Measurements from ENCODE around the gene MAFG. TPM values are rescaled to one million over a fixed set of nuclear protein-coding genes. Genes with fewer than 3 reads are reported as not detected.

MAFG gene
- total and polyA plus RNA-seq, 2 of the 13 experiments (the other 11 are each of a cell fraction or from before 2014, with no cell fraction given) = 14.5 to 20.0 TPM

- TF ChIP-seq ZNF607 (CRISPR knock-in tag; IDR thresholded peaks at IDR 0.05; ENCODE audit: borderline replicate concordance) = no peak
- TF ChIP-seq NFE2L2 (IDR thresholded peaks at IDR 0.05; ENCODE audit: low read length) = no peak
- no peak for TF ChIP-seq ZNF598 (CRISPR knock-in tag; IDR thresholded peaks at IDR 0.05; ENCODE audit: borderline replicate concordance)
- TF ChIP-seq MTERF4 (CRISPR knock-in tag; IDR thresholded peaks at IDR 0.05) = no peak
- no peak for TF ChIP-seq MBNL3 (CRISPR knock-in tag; conservative IDR thresholded peaks at IDR 0.05)
- no peak for TF ChIP-seq ZNF33A (CRISPR knock-in tag; IDR thresholded peaks at IDR 0.05; ENCODE audit: borderline replicate concordance)
- TF ChIP-seq CHD2 (IDR thresholded peaks at IDR 0.05; ENCODE audit: low read depth, low read length) = no peak
- no peak for TF ChIP-seq TCF7 (IDR thresholded peaks at IDR 0.05; ENCODE audit: low read depth)
- no peak for TF ChIP-seq ZNF333 (CRISPR knock-in tag; IDR thresholded peaks at IDR 0.05; ENCODE audit: borderline replicate concordance)
- TF ChIP-seq ZNF652 (CRISPR knock-in tag; IDR thresholded peaks at IDR 0.05; ENCODE audit: borderline replicate concordance, low read depth) = no peak
- TF ChIP-seq MAFK (conservative IDR thresholded peaks at IDR 0.05 in 1 of 2, IDR thresholded peaks at IDR 0.05 in 1 of 2; ENCODE audit: low read length in 2 of 2) = no peak
- TF ChIP-seq SP1 (IDR thresholded peaks at IDR 0.05) = no peak
- TF ChIP-seq SP1 (CRISPR knock-in tag; IDR thresholded peaks at IDR 0.05) = 0 out of 2 replicates have a peak, but pooled peaks have one; percentile 22
- TF ChIP-seq ZNF7 (CRISPR knock-in tag; IDR thresholded peaks at IDR 0.05) = no peak
- no peak for TF ChIP-seq YEATS4 (CRISPR knock-in tag; IDR thresholded peaks at IDR 0.05; ENCODE audit: borderline replicate concordance)
- TF ChIP-seq NR3C1 (CRISPR knock-in tag; IDR thresholded peaks at IDR 0.05) = no peak
- TF ChIP-seq ZGPAT (CRISPR knock-in tag; IDR thresholded peaks at IDR 0.05) = peak; percentile 27; the same call in 1 of the 2 replicates
- peak; percentile 47; the same call in 1 of the 2 replicates for TF ChIP-seq ZBTB46 (CRISPR knock-in tag; IDR thresholded peaks at IDR 0.05; ENCODE audit: borderline replicate concordance)
- no peak for TF ChIP-seq RELA (CRISPR knock-in tag; IDR thresholded peaks at IDR 0.05)
- TF ChIP-seq SATB2 (CRISPR knock-in tag; IDR thresholded peaks at IDR 0.05) = no peak
- TF ChIP-seq TFE3 (CRISPR knock-in tag; IDR thresholded peaks at IDR 0.05) = no peak
- TF ChIP-seq NFIC (IDR thresholded peaks at IDR 0.05; ENCODE audit: low read length) = peak; percentile 29; the same call in 1 of the 2 replicates
- TF ChIP-seq IRX3 (CRISPR knock-in tag; IDR thresholded peaks at IDR 0.05; ENCODE audit: borderline replicate concordance, low read depth) = peak; percentile 93; the same call in 1 of the 2 replicates
- TF ChIP-seq PLRG1 (conservative IDR thresholded peaks at IDR 0.05) = no peak
- TF ChIP-seq MAF1 (CRISPR knock-in tag; IDR thresholded peaks at IDR 0.05; ENCODE audit: borderline replicate concordance) = 0 out of 2 replicates have a peak, but pooled peaks have one; percentile 53
Measured at GRCh38 chr17:81902023-81902652, 25.4 kb downstream of the MAFG start, which contains the start of gene NPB (continued).

All from HepG2 (cell line).